Measurements from ENCODE around the gene CDH13. TPM values are rescaled to one million over a fixed set of nuclear protein-coding genes. Genes with fewer than 3 reads are reported as not detected.

CDH13 gene
- total and polyA plus RNA-seq, 9 of the 15 experiments (the other 6 are each of a cell fraction or from before 2014, with no cell fraction given): 0.03 TPM; not detected in 8

DNA sequence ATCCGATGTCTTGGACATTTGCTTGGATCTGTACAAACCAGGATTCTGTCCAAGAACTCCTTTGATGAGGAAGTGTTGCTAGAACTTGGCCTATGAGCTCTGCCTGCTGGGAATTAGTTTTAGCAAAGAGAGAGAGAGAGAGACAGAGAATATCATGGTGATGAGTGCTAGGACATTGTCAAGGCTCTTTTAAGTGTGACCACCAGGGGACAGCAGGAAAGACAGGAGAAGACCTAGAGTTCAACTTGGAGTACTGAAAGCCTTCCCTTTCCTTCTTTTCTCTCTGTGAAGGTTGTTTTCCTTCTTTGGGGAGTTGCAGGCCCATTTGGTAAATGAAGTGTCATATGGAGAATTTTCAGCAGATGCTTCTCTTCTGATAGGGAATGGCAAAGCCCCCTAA lies 791.8 kb downstream of the CDH13 start:
- H3K9me1 ChIP-seq (ENCODE audit: control insufficient read depth, insufficient read depth, low read length): no peaks in the 10 kb centered on the region
- H3K27ac ChIP-seq (ENCODE audit: extremely low read depth, low read depth, low read length): no peak overlapping the region
- no peaks in the 10 kb centered on the region for H3K27me3 ChIP-seq (ENCODE audit: control insufficient read depth in 2 of 2, insufficient read depth in 2 of 2, low read length in 2 of 2)
- no peaks in the 10 kb centered on the region for H3K4me1 ChIP-seq (replicated peaks in 1 of 2; ENCODE audit: control insufficient read depth in 2 of 2, insufficient read depth in 2 of 2, low read length in 2 of 2)
- ChIA-PET POLR2A (no interaction called here), CTCF (ENCODE audit: low intra/inter-chr PET ratio) (no interaction called here)
- H4K20me1 ChIP-seq (replicated peaks; ENCODE audit: control insufficient read depth, insufficient read depth, low read length): no peaks in the 10 kb centered on the region
- ATAC-seq: no peak
- H3K4me3 ChIP-seq: no peak overlapping the region
- TF ChIP-seq SRSF7 (optimal IDR thresholded peaks at IDR 0.05; ENCODE audit: low read depth, low read length) (no peak), CTCF (IDR thresholded peaks at IDR 0.05 in 2 of 3, conservative IDR thresholded peaks at IDR 0.05 in 1 of 3; ENCODE audit: insufficient read depth in 2 of 3, low read depth in 1 of 3, low read length in 3 of 3) (0 out of 6 replicates have a peak, but pooled peaks of 1 of the 3 experiments have one; percentile 17)
- H3K79me2 ChIP-seq (ENCODE audit: control insufficient read depth, insufficient read depth, low read length): no peaks in the 10 kb centered on the region
- intact Hi-C loops (cut with micrococcal nuclease): no loop called here
- no peak for DNase-seq (ENCODE audit: extremely low read depth in 1 of 4, low spot score in 3 of 4)
- no TSS peak for BruUV-seq (replicated peaks)
- no peak for FAIRE-seq
- H3K36me3 ChIP-seq (ENCODE audit: control insufficient read depth, insufficient read depth, low read length): no peaks in the 10 kb centered on the region
- H3K9ac ChIP-seq (ENCODE audit: insufficient read depth in 1 of 2, low read depth in 2 of 2, low read length in 2 of 2): no peak overlapping the region
- in situ Hi-C loops (cut with MboI): no loop called here
- WGBS (ENCODE audit: insufficient coverage, low coverage, missing lambda C conversion rate): 8% methylated on average over 1 of the region's 1 CpG
- no peak overlapping the region for H3K4me2 ChIP-seq (ENCODE audit: insufficient read depth, low read length)
- no peak overlapping the region for H2AFZ ChIP-seq (ENCODE audit: low read depth, low read length)
- no peaks in the 10 kb centered on the region for H3K9me3 ChIP-seq (replicated peaks; ENCODE audit: control insufficient read depth, insufficient read depth, low read depth, low read length)

DNA sequence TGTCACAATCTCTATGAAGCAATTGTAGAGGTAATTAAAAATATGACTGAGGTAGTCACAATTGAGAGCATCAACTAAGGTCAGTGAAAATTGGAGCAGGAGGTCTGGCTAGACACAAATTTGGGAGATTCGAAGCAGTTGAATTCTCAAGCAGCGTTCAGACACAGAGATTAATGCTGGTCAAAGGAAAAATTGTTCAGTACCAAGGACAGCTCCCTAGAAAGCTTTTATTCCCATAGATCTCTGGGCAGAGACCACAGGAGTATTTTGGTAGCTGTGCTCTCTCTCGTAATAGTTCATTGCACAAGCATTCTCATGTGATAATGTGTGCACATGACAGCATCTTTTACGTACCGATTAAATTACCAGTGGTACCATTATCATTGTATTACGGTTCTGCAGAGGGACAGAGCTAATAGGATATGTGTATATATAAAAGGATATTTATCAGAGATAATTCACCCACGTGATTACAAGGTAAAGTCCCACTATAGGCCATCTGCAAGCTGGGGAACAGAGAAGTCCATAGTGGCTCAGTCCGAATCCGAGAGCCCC lies 793.5 kb downstream of the CDH13 start:
- in situ Hi-C loops (cut with MboI): no loop called here
- Histone ChIP-seq H3K79me2 (ENCODE audit: control insufficient read depth, insufficient read depth, low read length) (no peaks in the 10 kb centered on the region), H3K9me1 (ENCODE audit: control insufficient read depth, insufficient read depth, low read length) (no peaks in the 10 kb centered on the region), H3K4me1 (replicated peaks in 1 of 2; ENCODE audit: control insufficient read depth in 2 of 2, insufficient read depth in 2 of 2, low read length in 2 of 2) (no peaks in the 10 kb centered on the region), H3K27ac (ENCODE audit: extremely low read depth, low read depth, low read length) (no peak overlapping the region), H3K27me3 (ENCODE audit: control insufficient read depth in 2 of 2, insufficient read depth in 2 of 2, low read length in 2 of 2) (no peaks in the 10 kb centered on the region), H3K9me3 (replicated peaks; ENCODE audit: control insufficient read depth, insufficient read depth, low read depth, low read length) (no peaks in the 10 kb centered on the region), H3K36me3 (ENCODE audit: control insufficient read depth, insufficient read depth, low read length) (no peaks in the 10 kb centered on the region), H2AFZ (ENCODE audit: low read depth, low read length) (no peak overlapping the region), H3K4me2 (ENCODE audit: insufficient read depth, low read length) (no peak overlapping the region), H3K4me3 (no peak overlapping the region), H3K9ac (ENCODE audit: insufficient read depth in 1 of 2, low read depth in 2 of 2, low read length in 2 of 2) (no peak overlapping the region), H4K20me1 (replicated peaks; ENCODE audit: control insufficient read depth, insufficient read depth, low read length) (no peaks in the 10 kb centered on the region)
- DNase-seq (ENCODE audit: extremely low read depth in 1 of 4, low spot score in 3 of 4) (peak in 3 of 4 experiments; percentile 17 to 37 (median 18)), ATAC-seq (no peak), FAIRE-seq (no peak)
- intact Hi-C loops (cut with micrococcal nuclease): no loop called here
- WGBS (ENCODE audit: insufficient coverage, low coverage, missing lambda C conversion rate): under 1% methylated on average over 9 of the region's 9 CpGs
- POLR2A ChIA-PET: interaction anchor here (0.7 kb wide), 1 partner anchor 186 kb away, joined by 4 read pairs; no protein-coding TSS in a partner anchor
- CTCF ChIA-PET (ENCODE audit: low intra/inter-chr PET ratio): no interaction called here
- no TSS peak for BruUV-seq (replicated peaks)
- TF ChIP-seq ZBTB12 (CRISPR knock-in tag; IDR thresholded peaks at IDR 0.05): no peak
- TF ChIP-seq, protein P1, sequence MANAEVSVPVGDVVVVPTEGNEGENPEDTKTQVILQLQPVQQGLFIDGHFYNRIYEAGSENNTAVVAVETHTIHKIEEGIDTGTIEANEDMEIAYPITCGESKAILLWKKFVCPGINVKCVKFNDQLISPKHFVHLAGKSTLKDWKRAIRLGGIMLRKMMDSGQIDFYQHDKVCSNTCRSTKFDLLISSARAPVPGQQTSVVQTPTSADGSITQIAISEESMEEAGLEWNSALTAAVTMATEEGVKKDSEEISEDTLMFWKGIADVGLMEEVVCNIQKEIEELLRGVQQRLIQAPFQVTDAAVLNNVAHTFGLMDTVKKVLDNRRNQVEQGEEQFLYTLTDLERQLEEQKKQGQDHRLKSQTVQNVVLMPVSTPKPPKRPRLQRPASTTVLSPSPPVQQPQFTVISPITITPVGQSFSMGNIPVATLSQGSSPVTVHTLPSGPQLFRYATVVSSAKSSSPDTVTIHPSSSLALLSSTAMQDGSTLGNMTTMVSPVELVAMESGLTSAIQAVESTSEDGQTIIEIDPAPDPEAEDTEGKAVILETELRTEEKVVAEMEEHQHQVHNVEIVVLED (CRISPR knock-in tag; IDR thresholded peaks at IDR 0.05): no peak
- peak; percentile 93 for TF ChIP-seq EHMT2 (IDR thresholded peaks at IDR 0.05)

Measured in K562 (cell line).